ENCODE results near the gene TULP4. TPM values are rescaled to one million over a fixed set of nuclear protein-coding genes. Genes with fewer than 3 reads are reported as not detected.

TULP4 gene
- polyA plus RNA-seq, 2 of the 4 experiments (the other 2 are of a cell fraction), result 5.0 to 10.6 TPM

GRCh38 chr6:158311193-158311592 is 1.1 kb upstream of the TULP4 start:
- Histone ChIP-seq H3K9me3 (no peaks in the 10 kb centered on the region), H3K27ac (no peak overlapping the region), H3K4me3 (no peak overlapping the region), H3K4me1 (no peaks in the 10 kb centered on the region), H3K4me2 (no peak overlapping the region)
- ATAC-seq (no peak), FAIRE-seq (no peak), DNase-seq (ENCODE audit: low read depth in 1 of 2, low spot score in 1 of 2) (no peak)
- no peak for TF ChIP-seq BHLHE40 (IDR thresholded peaks at IDR 0.05; ENCODE audit: low read depth, low read length)
- TF ChIP-seq EHMT2 (IDR thresholded peaks at IDR 0.05; ENCODE audit: low read depth), result no peak
- TF ChIP-seq USF2 (IDR thresholded peaks at IDR 0.05), result no peak
- TF ChIP-seq KDM1A (IDR thresholded peaks at IDR 0.05; ENCODE audit: low read depth), result no peak
- TF ChIP-seq CBX8 (IDR thresholded peaks at IDR 0.05), result no peak
- TF ChIP-seq HOXB13 (CRISPR knock-in tag; IDR thresholded peaks at IDR 0.05; ENCODE audit: low read depth), result no peak
- TF ChIP-seq ZSCAN20 (CRISPR knock-in tag; IDR thresholded peaks at IDR 0.05), result no peak
- TF ChIP-seq HOXA7 (CRISPR knock-in tag; IDR thresholded peaks at IDR 0.05), result no peak
- TF ChIP-seq FOXS1 (CRISPR knock-in tag; IDR thresholded peaks at IDR 0.05), result no peak
- no peak for TF ChIP-seq BCL3 (IDR thresholded peaks at IDR 0.05)
- TF ChIP-seq RARB (CRISPR knock-in tag; IDR thresholded peaks at IDR 0.05), result no peak
- TF ChIP-seq CHD4 (IDR thresholded peaks at IDR 0.05; ENCODE audit: borderline replicate concordance), result no peak
- TF ChIP-seq MAFK (IDR thresholded peaks at IDR 0.05; ENCODE audit: partially characterized antibody), result no peak
- no peak for TF ChIP-seq ESRRA (IDR thresholded peaks at IDR 0.05; ENCODE audit: borderline replicate concordance, low read length)
- no peak for TF ChIP-seq MYC (IDR thresholded peaks at IDR 0.05; ENCODE audit: borderline replicate concordance, low read length)
- TF ChIP-seq RCOR1 (IDR thresholded peaks at IDR 0.05; ENCODE audit: low read depth, low read length), result no peak
- no peak for TF ChIP-seq SMC3 (IDR thresholded peaks at IDR 0.05)
- TF ChIP-seq CTCF (IDR thresholded peaks at IDR 0.05), result no peak
- CTCF ChIA-PET, result interaction anchor here (0.6 kb wide), 2 partner anchors 59 to 151 kb away, joined by 3 read pairs; no protein-coding TSS in a partner anchor
- WGBS (ENCODE audit: missing lambda C conversion rate), result 71% methylated on average over 8 of the region's 8 CpGs
- POLR2A ChIA-PET, result no interaction called here

- POLR2A ChIA-PET, result no interaction called here
Observed at GRCh38 chr6:158311626-158312025, 639 bp upstream of the TULP4 start.

More at GRCh38 chr6:158311626-158312025, 639 bp upstream of the TULP4 start:
- CTCF ChIA-PET, result interaction anchor here (0.6 kb wide), 2 partner anchors 59 to 150 kb away, joined by 3 read pairs; no protein-coding TSS in a partner anchor
- ATAC-seq (no peak), DNase-seq (ENCODE audit: low read depth in 1 of 2, low spot score in 1 of 2) (no peak), FAIRE-seq (no peak)
- no peak for TF ChIP-seq BCL3 (IDR thresholded peaks at IDR 0.05)
- TF ChIP-seq NR3C1 (IDR thresholded peaks at IDR 0.05), result no peak
- 76% methylated on average over 4 of the region's 4 CpGs for WGBS (ENCODE audit: missing lambda C conversion rate)
- Histone ChIP-seq H3K27ac (no peak overlapping the region), H3K4me1 (no peaks in the 10 kb centered on the region), H3K4me2 (no peak overlapping the region), H3K9me3 (no peaks in the 10 kb centered on the region; the same call in 2 of the 3 replicates), H3K4me3 (no peak overlapping the region)
